Midbrain (tissue), 1 donor: ENCODE results near the gene NAA50.

Experiments used
- DNase-seq: peaks from one replicate; lab custom pipeline; 2025; lab: John Stamatoyannopoulos, UW

NAA50 gene

DNA sequence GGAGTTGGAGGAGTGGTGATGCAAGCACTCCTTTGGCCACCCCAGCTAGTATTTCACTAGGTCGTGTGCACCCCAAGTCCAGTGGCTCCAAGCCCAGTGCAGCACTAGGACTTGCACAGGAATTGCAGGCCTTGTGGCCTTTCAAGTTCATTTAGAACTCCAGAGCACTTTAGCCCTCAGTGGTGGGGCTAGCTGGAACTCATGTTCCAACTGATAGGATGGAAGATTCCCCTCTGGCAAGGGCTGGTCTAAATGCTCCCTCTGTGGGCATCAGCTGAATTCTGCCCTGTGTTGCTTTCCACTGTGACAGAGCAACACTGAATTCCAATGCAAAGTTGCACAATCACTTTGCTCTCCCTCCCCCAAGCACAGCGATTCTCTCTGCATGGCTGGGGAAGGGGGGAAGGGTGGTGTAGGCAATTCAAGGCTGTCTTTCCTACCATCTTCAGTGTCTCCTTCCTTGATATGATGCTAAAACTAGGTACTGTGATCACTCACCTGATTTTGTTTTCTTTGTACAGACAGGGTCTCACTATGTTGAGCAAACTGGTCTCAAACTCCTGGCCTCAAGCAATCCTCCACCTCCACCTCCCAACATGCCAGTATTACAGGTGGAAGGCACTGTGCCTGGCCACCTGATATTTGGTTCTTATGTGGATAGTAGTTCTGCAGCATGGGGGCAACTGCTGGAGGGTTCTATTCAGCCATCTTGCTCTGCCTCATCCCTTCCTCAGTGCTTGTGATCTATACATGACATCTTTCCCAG, 59.9 kb downstream of the NAA50 start:
- DNase-seq, result no peak

DNA sequence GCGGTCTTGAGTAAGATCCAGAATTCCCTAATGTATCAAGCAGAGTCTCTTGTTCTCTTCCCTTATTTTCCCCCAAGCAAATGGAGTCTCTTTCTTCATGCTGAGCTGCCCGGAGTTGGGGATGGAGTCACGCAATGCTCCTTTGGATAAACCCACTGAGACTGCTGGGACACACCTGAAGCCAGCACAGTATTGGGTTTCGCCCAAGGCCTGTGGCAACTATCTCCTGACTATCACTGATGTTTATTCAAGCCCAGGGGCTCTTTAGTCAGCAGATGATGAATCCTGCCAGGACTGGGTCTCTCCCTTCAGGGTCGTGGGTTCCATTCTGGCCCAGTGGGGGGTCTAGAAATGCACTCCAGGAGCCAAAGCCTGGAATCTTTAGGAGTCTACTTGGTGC, 60.9 kb downstream of the NAA50 start:
- no peak for DNase-seq

DNA sequence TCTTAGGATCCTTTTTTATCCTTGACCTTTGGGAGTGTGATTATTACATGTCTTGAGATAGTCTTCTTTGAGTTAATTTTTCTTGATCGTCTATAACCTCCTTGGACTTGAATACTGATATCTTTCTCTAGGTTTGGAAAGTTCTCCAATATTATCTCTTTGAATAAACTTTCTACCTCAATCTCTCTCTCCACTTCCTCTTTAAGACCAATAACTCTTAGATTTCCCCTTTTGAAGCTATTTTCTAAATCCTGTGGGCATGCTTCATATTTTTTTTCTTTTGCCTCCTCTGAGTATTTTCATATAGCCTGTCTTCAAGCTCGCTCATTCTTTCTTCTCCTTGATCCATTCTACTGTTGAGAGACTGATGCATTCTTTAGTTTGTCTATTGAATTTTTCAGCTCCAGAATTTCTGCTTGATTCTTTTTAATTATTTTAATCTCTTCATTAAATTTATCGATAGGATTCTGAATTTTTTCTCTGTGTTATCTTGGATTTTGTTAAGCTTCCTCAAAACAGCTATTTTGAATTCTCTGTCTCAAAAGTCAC, 61.7 kb downstream of the NAA50 start:
- DNase-seq, result no peak

DNA sequence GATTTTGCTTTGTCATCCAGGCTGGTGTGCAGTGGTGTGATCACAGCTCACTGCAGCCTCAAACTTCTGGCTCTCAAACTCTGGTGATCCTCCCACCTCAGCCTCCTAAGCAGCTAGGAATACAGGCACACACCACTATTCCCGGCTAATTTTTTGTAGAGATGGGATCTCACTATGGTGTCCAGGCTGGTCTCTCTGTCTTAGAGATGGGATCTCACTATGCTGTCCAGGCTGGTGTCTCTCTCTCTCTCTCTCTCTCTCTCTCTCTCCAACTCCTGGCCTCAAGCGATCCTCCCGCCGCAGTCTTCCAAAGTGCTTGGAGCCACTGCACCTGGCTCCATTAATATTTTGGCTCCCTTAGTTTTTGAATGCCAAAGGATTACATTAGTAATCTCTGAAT, 67.3 kb downstream of the NAA50 start:
- no peak for DNase-seq

DNA sequence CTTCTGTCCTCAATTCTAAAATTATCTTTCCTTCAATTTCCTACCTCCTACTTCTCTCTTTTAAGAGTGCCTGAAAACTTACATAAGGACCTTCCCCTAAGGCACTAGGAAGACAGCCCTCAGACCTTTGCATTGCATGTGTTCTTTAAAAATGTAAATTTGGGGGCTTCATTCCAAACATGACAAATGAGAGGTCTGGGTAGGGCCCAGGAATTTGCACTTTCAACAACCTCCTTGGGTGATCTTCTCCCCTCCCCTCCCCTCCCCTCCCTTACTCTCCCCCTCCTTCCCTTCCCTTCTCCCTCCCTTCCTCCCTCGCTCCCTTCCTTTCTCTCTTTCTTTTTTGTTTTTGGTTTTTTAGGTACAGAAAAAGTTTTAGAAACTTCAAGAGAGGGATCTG, 68.3 kb downstream of the NAA50 start:
- DNase-seq, result no peak

DNA sequence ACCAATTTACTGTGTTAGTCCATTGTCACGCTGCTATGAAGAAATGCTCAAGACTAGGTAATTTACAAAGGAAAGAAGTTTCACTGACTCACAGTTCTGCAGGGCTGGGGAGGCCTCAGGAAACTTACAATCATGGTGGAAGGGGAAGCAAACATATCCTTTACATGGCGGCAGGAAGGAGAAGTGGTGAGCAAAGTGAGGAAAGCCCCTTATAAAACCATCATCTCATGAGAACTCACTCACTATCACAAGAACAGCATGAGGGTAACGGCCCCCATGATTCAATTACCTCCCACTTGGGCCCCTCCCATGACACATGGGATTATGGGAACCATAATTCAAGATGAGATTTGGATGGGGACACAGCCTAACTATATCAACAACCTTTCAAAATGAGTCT, 69.8 kb downstream of the NAA50 start:
- no peak for DNase-seq

DNA sequence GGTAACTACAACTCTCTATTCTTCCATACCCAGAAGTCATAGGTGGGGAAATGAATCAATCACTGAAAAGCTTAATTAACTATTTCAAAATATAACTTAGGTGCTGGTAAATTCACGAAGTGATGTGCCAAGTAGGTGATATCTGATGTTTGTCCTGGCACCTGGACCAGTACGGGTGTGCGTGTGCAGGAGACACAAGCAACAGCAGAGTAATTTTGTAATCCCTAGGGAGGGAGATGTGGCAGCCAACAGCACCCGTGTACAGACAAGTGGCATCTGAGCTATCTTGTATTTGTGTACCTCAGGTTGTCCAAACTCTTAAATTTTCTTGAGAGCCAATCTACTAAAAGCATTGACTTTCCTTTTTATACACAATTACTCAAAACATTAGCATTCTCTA, 72.5 kb downstream of the NAA50 start:
- DNase-seq, result no peak

DNA sequence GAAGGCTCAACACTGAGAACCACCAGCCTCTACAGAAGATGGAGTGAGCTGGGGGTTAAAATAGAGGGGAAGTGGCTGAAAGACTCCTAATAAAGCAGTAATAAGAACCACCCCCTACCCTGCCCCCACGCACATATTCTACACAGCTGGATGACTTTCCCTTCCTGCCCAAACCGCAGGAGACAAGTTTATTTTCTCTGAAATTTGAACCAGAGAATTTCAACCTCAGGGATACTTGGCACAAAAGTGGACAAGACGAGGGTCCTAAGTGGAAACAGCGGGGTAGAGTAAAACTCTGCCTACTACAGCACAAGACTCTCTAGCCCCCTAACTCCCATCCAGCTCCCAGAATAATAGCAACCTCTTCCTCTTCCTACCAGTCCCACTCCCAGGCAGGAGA, 78.0 kb downstream of the NAA50 start:
- no peak for DNase-seq
